Measurements from ENCODE around the gene APELA.

Gene APELA

DNA sequence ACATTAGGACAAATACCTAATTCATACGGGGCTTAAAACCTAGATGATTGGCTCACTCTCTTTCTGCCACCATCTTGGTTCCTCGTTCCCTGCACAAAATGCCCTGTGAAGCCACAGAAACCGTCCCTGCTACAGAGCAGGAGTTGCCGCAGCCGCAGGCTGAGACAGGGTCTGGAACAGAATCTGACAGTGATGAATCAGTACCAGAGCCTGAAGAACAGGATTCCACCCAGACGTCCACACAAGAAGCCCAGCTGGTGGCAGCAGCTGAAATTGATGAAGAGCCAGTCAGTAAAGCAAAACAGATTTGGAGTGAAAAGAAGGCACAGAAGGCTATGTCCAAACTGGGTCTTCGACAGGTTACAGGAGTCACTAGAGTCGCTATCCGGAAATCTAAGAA lies 66.2 kb downstream of the APELA start:
- Histone ChIP-seq H3K27me3 (ENCODE audit: control insufficient read depth in 5 of 5, insufficient read depth in 4 of 5, low read length in 5 of 5) (peaks cover 0 to 5% (median 3%) of the 10 kb centered on the region in 5 donors), H3K9me3 (ENCODE audit: control insufficient read depth in 5 of 5, low read length in 5 of 5) (no peaks in the 10 kb centered on the region), H3K27ac (ENCODE audit: low read depth, low read length) (no peak overlapping the region), H3K36me3 (ENCODE audit: control insufficient read depth in 5 of 5, insufficient read depth in 5 of 5, low read length in 5 of 5) (no peaks in the 10 kb centered on the region), H3K4me1 (ENCODE audit: control insufficient read depth in 5 of 5, insufficient read depth in 5 of 5, low read length in 5 of 5) (peaks cover 0 to 3% (median 0%) of the 10 kb centered on the region in 5 donors), H3K4me3 (ENCODE audit: low read depth in 1 of 5, low read length in 5 of 5) (no peak overlapping the region), H3K9ac (ENCODE audit: low read length in 5 of 5) (no peak overlapping the region)

DNA sequence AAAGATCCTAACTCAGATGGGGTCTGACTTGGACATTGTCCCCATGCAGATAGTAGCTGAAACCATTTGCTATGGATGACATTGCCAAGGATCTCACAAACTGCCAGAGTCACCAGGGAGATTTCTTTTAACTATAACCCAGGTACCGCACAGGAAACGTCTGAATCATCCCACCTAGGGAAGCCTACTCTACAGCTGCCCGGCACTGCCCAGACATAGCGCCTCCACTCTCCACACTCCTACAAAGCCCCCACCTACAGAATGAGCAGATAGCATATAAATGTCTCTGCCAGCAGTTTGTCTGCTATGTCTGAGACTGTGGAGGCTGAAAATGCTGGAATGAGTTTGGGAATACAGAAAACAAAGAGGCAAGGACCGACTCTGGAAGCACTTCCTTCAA lies 68.2 kb downstream of the APELA start:
- H3K4me3 ChIP-seq (ENCODE audit: low read depth in 1 of 5, low read length in 5 of 5), result no peak overlapping the region
- no peaks in the 10 kb centered on the region for H3K9me3 ChIP-seq (ENCODE audit: control insufficient read depth in 5 of 5, low read length in 5 of 5)
- H3K27me3 ChIP-seq (ENCODE audit: control insufficient read depth in 5 of 5, insufficient read depth in 4 of 5, low read length in 5 of 5), result peaks cover 0 to 5% (median 3%) of the 10 kb centered on the region in 5 donors
- H3K27ac ChIP-seq (ENCODE audit: low read depth, low read length), result no peak overlapping the region
- no peaks in the 10 kb centered on the region for H3K36me3 ChIP-seq (ENCODE audit: control insufficient read depth in 5 of 5, insufficient read depth in 5 of 5, low read length in 5 of 5)
- H3K4me1 ChIP-seq (ENCODE audit: control insufficient read depth in 5 of 5, insufficient read depth in 5 of 5, low read length in 5 of 5), result no peaks in the 10 kb centered on the region
- H3K9ac ChIP-seq (ENCODE audit: low read length in 5 of 5), result no peak overlapping the region

DNA sequence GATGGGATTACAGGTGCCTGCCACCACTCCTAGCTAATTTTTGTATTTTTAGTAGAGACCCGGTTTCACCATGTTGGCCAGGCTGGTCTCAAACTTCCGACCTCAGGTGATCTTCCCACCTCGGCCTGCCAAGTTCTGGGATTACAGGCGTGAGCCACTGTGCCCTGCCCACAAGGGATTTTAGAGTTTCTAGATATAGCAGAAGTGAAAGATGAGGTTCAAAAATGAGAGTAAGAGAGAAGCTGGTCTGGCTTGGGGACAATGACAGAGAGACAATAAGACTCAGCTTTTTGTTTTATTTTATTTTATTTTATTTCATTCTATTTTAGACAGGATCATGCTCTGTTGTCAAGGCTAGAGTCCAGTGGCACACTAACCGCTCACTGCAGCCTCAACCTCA lies 69.8 kb downstream of the APELA start:
- Histone ChIP-seq H3K9me3 (ENCODE audit: control insufficient read depth in 5 of 5, low read length in 5 of 5) (no peaks in the 10 kb centered on the region), H3K4me1 (ENCODE audit: control insufficient read depth in 5 of 5, insufficient read depth in 5 of 5, low read length in 5 of 5) (no peaks in the 10 kb centered on the region), H3K9ac (ENCODE audit: low read length in 5 of 5) (no peak overlapping the region), H3K27me3 (ENCODE audit: control insufficient read depth in 5 of 5, insufficient read depth in 4 of 5, low read length in 5 of 5) (peaks cover 0 to 7% (median 3%) of the 10 kb centered on the region in 5 donors), H3K27ac (ENCODE audit: low read depth, low read length) (no peak overlapping the region), H3K36me3 (ENCODE audit: control insufficient read depth in 5 of 5, insufficient read depth in 5 of 5, low read length in 5 of 5) (no peaks in the 10 kb centered on the region), H3K4me3 (ENCODE audit: low read depth in 1 of 5, low read length in 5 of 5) (no peak overlapping the region)

Data from subcutaneous abdominal adipose tissue (tissue), 5 donors.